Femur (tissue), 1 donor: ENCODE results near the gene NPDC1.

ENCODE experiments used
- DNase-seq: peaks from one replicate; pipeline ENCODE4 v3.0.0-alpha.2; 2017

NPDC1 gene, protein sequence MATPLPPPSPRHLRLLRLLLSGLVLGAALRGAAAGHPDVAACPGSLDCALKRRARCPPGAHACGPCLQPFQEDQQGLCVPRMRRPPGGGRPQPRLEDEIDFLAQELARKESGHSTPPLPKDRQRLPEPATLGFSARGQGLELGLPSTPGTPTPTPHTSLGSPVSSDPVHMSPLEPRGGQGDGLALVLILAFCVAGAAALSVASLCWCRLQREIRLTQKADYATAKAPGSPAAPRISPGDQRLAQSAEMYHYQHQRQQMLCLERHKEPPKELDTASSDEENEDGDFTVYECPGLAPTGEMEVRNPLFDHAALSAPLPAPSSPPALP

DNA sequence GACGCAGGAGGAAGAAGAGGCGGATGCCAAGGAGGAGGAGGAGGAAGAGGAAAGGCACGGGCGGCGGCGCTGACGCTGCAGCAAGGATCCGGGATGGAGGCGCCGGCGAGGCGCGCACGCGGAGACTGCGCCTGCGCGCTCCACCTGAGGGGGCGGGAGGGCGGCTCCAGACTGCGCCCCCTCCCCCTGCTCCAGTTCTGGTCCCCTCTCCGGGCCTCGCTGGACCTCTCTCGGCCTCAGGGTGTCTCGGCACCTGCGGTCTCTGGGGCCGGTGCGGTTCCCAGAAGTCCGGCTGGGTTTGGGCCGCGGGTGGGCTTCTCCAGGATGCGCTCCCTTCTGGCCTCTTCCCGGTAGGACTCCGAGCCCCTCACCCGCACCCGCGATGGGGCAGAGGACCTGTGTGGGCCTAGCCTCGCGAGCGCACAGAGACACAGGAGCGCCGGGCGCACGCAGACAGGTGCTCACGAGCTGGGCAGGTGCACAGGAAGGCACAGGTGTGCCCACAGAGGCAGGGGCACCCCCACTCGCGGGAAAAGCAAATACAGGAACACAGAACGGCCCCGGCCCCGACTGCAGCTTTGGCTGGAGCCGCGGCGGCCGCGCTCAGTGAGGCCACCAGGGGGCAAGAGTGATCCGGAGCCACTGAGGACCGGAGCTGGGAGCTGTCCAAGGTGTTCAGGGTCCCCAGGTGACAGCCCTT is at the start of gene NPDC1:
Gene NPDC1, minus strand, starts transcription at position 90 of the 700 bp plus-strand sequence. CDS start 188 bp downstream, outside the sequence.
- peak; percentile 87 for DNase-seq

DNA sequence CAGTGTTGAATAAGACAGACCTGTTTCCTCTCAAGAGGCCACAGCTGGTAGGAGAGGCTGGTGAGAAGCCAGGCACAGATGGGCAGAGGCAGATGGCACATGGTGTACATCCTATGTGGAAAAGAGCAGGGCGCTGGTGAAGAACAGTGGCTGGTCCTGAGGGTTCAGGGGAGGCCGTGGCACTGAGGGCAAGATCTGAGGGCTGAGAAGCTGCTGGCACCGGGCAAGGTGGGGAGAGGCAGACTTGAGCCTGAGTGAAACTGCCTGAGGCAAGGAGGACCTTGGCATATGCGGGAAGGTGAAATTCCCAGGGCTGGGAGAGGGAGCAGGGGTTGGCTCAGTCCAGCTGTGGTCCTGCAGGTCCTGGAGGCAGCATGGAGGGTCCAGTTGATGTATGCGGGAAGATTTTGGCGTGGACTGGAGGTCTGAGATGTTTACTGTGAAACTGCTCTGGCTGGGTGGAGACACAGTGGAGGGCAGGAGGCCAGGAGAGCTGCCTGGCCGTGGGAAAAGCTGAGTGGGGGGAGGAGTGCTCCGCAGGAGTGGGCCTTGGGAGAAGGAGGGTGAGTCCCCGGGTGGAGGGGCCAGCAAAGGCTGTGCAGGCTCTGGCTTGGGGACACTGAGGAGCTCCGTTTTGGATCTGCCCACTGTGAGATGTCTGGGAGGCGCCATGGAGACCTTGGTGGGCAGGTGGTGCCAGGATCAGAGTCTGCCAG is 43.4 kb upstream of the NPDC1 start:
- no peak for DNase-seq

GRCh38 chr9:137088121-137088520 is 42.1 kb upstream of the NPDC1 start:
- no peak for DNase-seq

DNA sequence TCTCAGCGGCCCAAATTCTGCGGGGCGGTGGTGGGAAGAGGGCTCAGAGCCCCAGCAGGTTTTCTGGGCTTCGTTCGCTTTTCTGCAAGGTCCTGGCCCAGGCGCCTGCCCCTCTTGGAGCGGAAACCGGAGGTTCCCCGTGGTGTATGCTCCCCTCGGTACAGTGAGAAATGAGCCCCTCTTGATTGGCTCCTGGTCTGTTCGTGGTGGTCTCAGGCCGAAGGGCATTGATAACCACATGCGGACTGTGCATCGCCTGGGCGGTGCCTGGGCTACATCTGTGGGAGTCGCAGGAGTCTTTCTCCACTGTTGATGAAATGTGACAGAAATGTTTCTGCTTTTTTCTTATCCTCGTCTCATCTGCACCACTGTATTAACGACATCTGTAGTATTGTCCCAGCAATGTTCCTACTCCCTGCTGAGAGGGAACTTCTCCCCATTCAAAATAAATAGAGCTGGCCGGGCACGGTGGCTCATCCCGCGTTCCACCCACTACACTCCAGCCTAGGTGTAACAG is 41.5 kb upstream of the NPDC1 start:
- no peak for DNase-seq

DNA sequence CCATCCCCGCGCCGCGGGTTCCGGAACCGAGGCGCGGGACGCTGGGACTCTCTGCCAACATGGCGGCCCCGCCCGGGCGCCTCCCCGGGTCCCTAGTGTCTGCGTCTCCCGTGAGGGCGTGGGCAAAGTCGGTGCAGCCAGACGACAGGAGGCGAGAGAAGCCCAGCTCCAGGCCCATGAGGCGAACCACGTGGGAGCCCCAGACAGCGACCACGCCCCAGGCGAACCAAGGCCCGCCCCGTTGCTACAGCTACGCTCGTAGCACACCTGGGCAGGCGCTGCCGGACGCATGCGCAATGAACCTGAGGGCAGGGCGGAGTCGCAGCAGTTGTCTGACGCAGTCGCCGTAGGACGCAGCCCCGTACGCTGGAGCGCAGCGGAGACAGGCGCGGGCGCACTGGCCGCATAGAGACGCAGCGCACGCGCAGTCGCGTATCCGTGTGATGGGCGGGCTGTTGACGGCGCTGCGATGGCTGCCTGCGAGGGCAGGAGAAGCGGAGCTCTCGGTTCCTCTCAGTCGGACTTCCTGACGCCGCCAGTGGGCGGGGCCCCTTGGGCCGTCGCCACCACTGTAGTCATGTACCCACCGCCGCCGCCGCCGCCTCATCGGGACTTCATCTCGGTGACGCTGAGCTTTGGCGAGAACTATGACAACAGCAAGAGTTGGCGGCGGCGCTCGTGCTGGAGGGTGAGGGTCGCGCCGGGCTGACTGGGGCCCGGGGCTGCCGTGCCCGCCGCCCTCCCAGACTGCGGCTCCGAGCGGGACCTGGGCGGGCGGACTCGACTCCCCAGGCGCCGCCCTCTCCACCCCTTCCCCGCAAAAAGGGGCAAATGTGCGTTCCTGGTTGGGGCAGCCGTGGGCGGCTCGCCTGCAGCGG is 40.8 kb upstream of the NPDC1 start, which contains the start of gene MAN1B1:
Gene MAN1B1, plus strand, starts transcription at position 455 of the 878 bp plus-strand sequence. Its CDS starts 15 bp downstream, at position 470.
- DNase-seq, result peak; percentile 99

- peak; percentile 66 for DNase-seq
Observed at GRCh38 chr9:137085920-137086530, 40.0 kb upstream of the NPDC1 start.

GRCh38 chr9:137084526-137084925 is 38.5 kb upstream of the NPDC1 start:
- DNase-seq, result no peak

- DNase-seq, result peak; percentile 65
Observed at GRCh38 chr9:137083394-137084004, 37.5 kb upstream of the NPDC1 start.

GRCh38 chr9:137082925-137083290 is 36.9 kb upstream of the NPDC1 start:
- no peak for DNase-seq

DNA sequence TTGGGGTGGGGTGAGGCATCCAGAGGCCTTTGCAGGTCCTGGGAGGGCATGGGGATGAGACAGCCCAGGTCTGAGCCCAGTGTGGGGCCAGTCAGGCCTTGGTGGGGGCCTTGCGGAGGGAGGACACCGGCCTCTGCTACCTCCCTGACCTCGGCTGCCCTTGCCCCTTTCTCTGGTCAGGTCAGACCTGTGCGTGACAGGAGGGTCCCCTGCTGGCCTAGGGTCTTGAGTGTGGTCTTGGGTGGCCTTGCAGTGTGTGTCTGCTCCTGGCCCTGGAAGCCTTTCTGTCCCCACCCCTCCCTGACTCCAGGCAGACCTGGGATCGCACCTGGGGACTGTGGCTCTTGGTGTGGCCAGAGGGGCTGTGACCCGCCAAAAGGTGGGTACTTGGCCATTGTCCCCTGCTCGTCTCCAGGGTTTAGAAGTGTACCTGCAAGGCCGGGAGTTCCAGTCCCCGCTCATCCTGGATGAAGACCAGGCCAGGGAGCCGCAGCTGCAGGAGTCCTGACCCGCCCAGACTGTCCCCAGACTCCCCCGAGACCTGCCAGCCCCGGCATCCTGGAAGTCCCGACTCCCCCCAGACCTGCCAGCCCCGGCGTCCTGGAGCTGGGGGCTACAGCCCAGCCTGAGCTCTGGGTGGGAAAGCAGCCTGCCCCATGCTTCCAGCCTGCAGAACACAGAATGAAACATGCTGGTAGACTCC is 36.4 kb upstream of the NPDC1 start:
- DNase-seq, result no peak

DNA sequence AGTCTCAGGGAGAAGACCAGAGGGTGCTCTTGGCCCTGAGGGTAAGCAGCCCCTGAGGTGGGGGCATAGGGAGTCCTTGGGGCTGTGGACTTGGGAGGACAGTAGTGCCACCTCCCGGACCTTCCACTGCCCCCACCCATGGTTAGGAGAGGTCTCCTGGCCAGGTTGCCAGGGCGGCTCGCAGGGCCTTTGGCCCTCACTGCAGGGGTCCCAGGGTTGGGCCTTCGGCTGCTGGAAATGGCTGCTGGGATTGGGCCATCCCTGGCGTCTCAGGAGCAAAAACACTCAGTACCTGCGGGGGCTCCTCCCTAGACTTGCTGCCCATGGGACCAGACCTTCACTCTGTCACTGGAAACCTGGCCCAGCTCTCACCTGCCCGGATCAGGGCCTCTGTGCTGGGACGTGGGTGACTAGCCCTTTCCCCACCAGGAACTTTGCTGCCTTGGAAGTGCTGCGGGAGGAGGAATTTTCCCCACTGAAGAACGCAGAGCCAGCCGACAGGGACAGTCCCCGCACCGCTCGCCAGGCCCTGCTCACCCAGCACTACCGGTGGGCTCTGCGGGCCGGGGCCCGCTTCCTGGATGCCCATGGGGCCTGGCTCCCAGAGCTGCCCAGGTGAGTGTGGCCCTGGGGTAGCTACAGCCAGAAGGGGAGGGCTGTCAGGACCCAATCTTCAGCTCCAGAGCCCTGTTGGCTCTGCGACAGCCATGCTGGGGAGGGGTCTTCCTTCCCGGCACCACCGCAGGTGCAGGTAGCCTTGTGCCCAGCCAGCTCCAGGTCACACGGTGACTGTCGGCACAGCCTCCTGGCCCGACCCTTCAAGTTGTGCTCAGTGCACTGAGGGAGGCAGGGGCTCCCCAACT is 34.5 kb upstream of the NPDC1 start:
- DNase-seq, result no peak

GRCh38 chr9:137079401-137079787 is 33.4 kb upstream of the NPDC1 start:
- DNase-seq, result no peak

GRCh38 chr9:137078701-137079400 is 32.9 kb upstream of the NPDC1 start:
- DNase-seq, result no peak

- no peak for DNase-seq
Observed at GRCh38 chr9:137077758-137078693, 32.0 kb upstream of the NPDC1 start.

DNA sequence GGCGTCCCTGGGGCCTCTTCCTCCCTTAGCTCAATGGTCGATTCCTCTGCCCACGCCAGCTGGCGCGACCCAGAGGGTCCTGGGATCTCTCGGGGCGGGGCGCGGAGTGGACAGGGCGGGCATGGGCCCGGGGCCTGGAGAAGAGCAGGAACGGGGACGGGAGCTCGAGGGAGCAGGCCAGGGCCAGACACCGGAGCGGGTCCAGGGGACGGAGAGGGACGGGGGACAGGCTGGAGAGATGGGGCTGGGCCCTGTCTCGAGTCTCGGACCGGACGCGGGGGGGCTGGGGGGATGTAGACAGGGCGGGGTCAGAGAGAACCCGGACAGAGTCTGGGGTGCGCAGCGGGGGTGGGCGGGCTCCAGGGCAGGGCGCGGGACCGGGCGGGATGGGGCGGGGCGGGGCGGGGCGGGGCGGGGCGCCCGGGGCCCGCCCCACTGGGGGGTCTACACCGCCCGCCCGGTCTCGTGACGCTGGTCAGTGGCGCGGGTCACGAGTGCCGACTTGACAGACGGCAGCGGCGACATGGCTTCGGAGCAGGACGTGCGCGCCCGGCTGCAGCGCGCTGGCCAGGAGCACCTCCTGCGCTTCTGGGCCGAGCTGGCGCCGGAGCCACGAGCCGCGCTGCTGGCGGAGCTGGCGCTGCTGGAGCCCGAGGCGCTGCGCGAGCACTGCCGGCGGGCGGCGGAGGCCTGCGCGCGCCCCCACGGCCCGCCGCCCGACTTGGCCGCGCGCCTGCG is 31.2 kb upstream of the NPDC1 start, which contains the start of gene UAP1L1:
Gene UAP1L1, plus strand, starts transcription at position 508 of the 738 bp plus-strand sequence. Its CDS starts 16 bp downstream, at position 524.
- DNase-seq, result peak; percentile 71

DNA sequence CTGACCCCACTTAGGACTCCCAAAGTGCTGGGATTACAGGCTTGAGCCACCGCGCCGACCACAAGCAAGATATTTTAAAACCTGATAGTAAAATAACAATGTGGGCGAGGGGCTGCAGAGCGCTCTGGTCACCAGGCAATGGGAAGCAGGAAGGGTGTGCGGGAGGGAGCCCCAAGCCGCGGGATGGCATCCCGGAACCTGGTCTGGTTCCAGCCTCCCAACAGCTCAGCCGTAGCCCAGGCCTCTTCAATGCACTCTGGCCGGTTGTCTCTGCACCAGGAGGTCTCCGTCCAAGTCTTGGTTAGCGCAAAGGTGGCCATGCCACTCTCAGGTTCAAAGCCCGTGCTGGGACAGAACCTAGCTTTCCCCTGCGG is 30.6 kb upstream of the NPDC1 start:
- no peak for DNase-seq

DNA sequence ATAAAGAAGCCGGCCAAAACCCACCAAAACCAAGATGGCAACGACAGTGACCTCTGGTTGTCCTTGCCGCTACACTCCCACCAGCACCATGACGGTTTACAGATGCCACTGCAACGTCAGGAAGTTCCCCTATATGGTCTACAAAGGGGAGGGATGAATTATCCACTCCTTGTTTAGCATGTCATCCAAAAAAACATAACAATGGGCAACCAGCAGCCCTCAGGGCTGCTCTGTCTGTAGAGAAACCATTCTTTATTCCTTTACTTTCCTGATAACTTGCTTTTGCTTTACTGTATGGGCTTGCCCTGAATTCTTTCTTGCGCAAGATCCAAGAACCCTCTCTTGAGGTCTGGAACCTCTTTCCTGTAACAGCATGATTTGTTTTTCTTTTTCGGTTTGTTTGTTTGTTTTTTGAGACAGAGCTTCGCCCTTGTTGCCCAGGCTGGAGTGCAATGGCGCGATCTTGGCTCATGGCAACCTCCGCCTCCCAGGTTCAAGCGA is 29.3 kb upstream of the NPDC1 start:
- DNase-seq, result no peak
